GM12878 (cell line): ENCODE results near the gene RABGEF1. TPM values are rescaled to one million over a fixed set of nuclear protein-coding genes. Genes with fewer than 3 reads are reported as not detected.

Experiments
- ATAC-seq: fragments of 200-7000 bp; cut with Tn5 transposase; 3 replicates; pipeline ENCODE4 v1.9.1; 2020; ENCODE audit warnings: mild to moderate bottlenecking, moderate library complexity
- BruUV-seq: library from RNA; stranded (reverse); fragments of 400-500 nt; replicated peaks from 2 replicates; lab custom pipeline; 2021; lab: Mats Ljungman, UMichigan
- CTCF ChIA-PET: fragments of 300-600 bp; sonication (Branson Sonifier 250); formaldehyde crosslinking; extraction: SDS; loops from one replicate; lab custom pipeline; 2021; ENCODE audit warnings: inconsistent platforms; lab: Yijun Ruan, JAX
- POLR2A ChIA-PET: fragments of 350-600 bp; formaldehyde crosslinking; extraction: SDS; loops from one replicate; lab custom pipeline; 2021; ENCODE audit warnings: inconsistent platforms; lab: Charles Lee
- RAD21 ChIA-PET: fragments of 300-600 bp; sonication (Branson Sonifier 250); formaldehyde crosslinking; loops from one replicate; lab custom pipeline; 2023; ENCODE audit warnings: antibody characterized with exemption; ENCODE audit not compliant: unreplicated experiment; lab: Charles Lee
- SMC1A ChIA-PET: fragments of 300-600 bp; sonication (Branson Sonifier 250); formaldehyde crosslinking; loops from one replicate; lab custom pipeline; 2023; ENCODE audit not compliant: unreplicated experiment, uncharacterized antibody; lab: Charles Lee
- DNase-seq: peaks from one replicate; pipeline ENCODE4 v3.0.0-alpha.2; 2011; ENCODE audit warnings: low read depth, low spot score
- FAIRE-seq: peaks from 3 replicates; lab custom pipeline; 2011; peaks lifted over from hg19 to GRCh38; lab: Jason Lieb, UNC
- H2AFZ ChIP-seq: 2 replicates; pipeline ENCODE4 v1.6.0; 2011; ENCODE audit warnings: low read depth, low read length, control low read depth; ENCODE audit not compliant: control insufficient read depth
- H3K27ac ChIP-seq: 2 replicates; pipeline ENCODE4 v1.5.1; 2011; ENCODE audit warnings: control low read depth; ENCODE audit not compliant: control insufficient read depth, insufficient read depth
- H3K27me3 ChIP-seq, 2 experiments: replicated peaks in 1 of 2; 2 replicates each; pipeline versions ENCODE4 v1.6.0 to v1.6.1; 2011; ENCODE audit warnings: low read length in 1 of 2; ENCODE audit not compliant: control insufficient read depth in 2 of 2, insufficient read depth in 2 of 2
- H3K36me3 ChIP-seq, 2 experiments: 2 replicates each; pipeline ENCODE4 v1.5.1; 2011; ENCODE audit warnings: low read length in 1 of 2; ENCODE audit not compliant: control insufficient read depth in 2 of 2, insufficient read depth in 2 of 2
- H3K4me1 ChIP-seq: 2 replicates; pipeline ENCODE4 v1.6.1; 2011; ENCODE audit warnings: mild to moderate bottlenecking, low read length, moderate library complexity, mixed read lengths; ENCODE audit not compliant: control insufficient read depth, insufficient read depth
- H3K4me2 ChIP-seq: 2 replicates; pipeline ENCODE4 v1.6.0; 2011; ENCODE audit warnings: control low read depth; ENCODE audit not compliant: control insufficient read depth, insufficient read depth
- H3K4me3 ChIP-seq: fragments of 200-600 bp; sonication (generic); 2 replicates; pipeline ENCODE4 v1.5.1; 2016
- H3K79me2 ChIP-seq: 2 replicates; pipeline ENCODE4 v1.6.0; 2011; ENCODE audit warnings: low read length; ENCODE audit not compliant: control insufficient read depth, insufficient read depth
- H3K9ac ChIP-seq: 2 replicates; pipeline ENCODE4 v1.8.0; 2011; ENCODE audit warnings: low read length, control low read depth, mixed read lengths; ENCODE audit not compliant: control insufficient read depth, insufficient read depth
- H3K9me3 ChIP-seq: replicated peaks from 3 replicates; pipeline ENCODE4 v1.5.1; 2011; ENCODE audit warnings: mild to moderate bottlenecking, low read length; ENCODE audit not compliant: control insufficient read depth, insufficient read depth
- H4K20me1 ChIP-seq: 2 replicates; pipeline ENCODE4 v1.6.0; 2011; ENCODE audit not compliant: control insufficient read depth, insufficient read depth
- BRCA1 ChIP-seq: IDR thresholded peaks from 2 replicates; pipeline ENCODE4 v1.6.1; 2011; ENCODE audit warnings: low read depth, low read length, improper control_type of control experiment
- CBX3 ChIP-seq: fragments of 200-600 bp; sonication (generic); IDR thresholded peaks from 2 replicates; pipeline ENCODE4 v1.6.1; 2016; ENCODE audit warnings: low read depth, borderline replicate concordance
- CUX1 ChIP-seq: IDR thresholded peaks from 2 replicates; pipeline ENCODE4 v1.6.1; 2012; ENCODE audit warnings: improper control_type of control experiment, low read depth, low read length; ENCODE audit not compliant: insufficient replicate concordance
- EGR1 ChIP-seq, 2 experiments: IDR thresholded peaks; 1 replicate in 1 of 2; 2 replicates in 1 of 2; pipeline ENCODE4 v1.6.1; 2011 to 2012; ENCODE audit warnings: low read depth in 2 of 2, low read length in 2 of 2, borderline replicate concordance in 1 of 2, mild to moderate bottlenecking in 1 of 2, moderate library complexity in 1 of 2
- ETV6 ChIP-seq, 2 experiments: fragments of 450-650 bp in 1 of 2; IDR thresholded peaks in 1 of 2; conservative IDR thresholded peaks in 1 of 2; 2 replicates each; pipeline ENCODE4 v1.6.1; 2014; ENCODE audit warnings: antibody characterized with exemption in 1 of 2, borderline replicate concordance in 1 of 2, low read depth in 1 of 2, mild to moderate bottlenecking in 1 of 2, moderate library complexity in 1 of 2
- GATAD2B ChIP-seq: fragments of 450-650 bp; conservative IDR thresholded peaks from 2 replicates; pipeline ENCODE4 v1.6.1; 2017; ENCODE audit warnings: low read depth, mild to moderate bottlenecking, moderate library complexity
- HSF1 ChIP-seq: fragments of 150-350 bp; IDR thresholded peaks from 2 replicates; pipeline ENCODE4 v1.6.1; 2014; ENCODE audit warnings: mild to moderate bottlenecking, low read depth, low read length
- MYB ChIP-seq: fragments of 150-350 bp; IDR thresholded peaks from 2 replicates; pipeline ENCODE4 v1.6.1; 2014; ENCODE audit warnings: mild to moderate bottlenecking, low read depth, low read length, borderline replicate concordance
- MYC ChIP-seq: IDR thresholded peaks from 2 replicates; pipeline ENCODE4 v1.6.1; 2011; ENCODE audit warnings: mild to moderate bottlenecking, low read length, moderate library complexity, inconsistent platforms; ENCODE audit not compliant: insufficient read depth, insufficient replicate concordance, insufficient read length, severe bottlenecking
- NFYA ChIP-seq: IDR thresholded peaks from 2 replicates; pipeline ENCODE4 v1.6.1; 2011; ENCODE audit warnings: low read depth, mild to moderate bottlenecking, low read length, improper control_type of control experiment, borderline replicate concordance
- NFYB ChIP-seq: IDR thresholded peaks from 2 replicates; pipeline ENCODE4 v1.6.1; 2011; ENCODE audit warnings: low read depth, mild to moderate bottlenecking, low read length, improper control_type of control experiment, moderate library complexity; ENCODE audit not compliant: insufficient read depth
- RAD21 ChIP-seq: IDR thresholded peaks from 2 replicates; pipeline ENCODE4 v1.6.1; 2011; ENCODE audit warnings: mild to moderate bottlenecking, low read depth, low read length, moderate library complexity; ENCODE audit not compliant: insufficient read depth
- RELA ChIP-seq: fragments of 450-650 bp; IDR thresholded peaks from 2 replicates; pipeline ENCODE4 v1.8.0; 2014; ENCODE audit warnings: borderline replicate concordance; ENCODE audit not compliant: partially characterized antibody
- RFX5 ChIP-seq: IDR thresholded peaks from 2 replicates; pipeline ENCODE4 v1.6.1; 2011; ENCODE audit warnings: low read depth, low read length, improper control_type of control experiment
- TARDBP ChIP-seq: IDR thresholded peaks from 2 replicates; pipeline ENCODE4 v1.6.1; 2016; ENCODE audit warnings: borderline replicate concordance
- ZBED1 ChIP-seq: IDR thresholded peaks from 2 replicates; pipeline ENCODE4 v1.6.1; 2016; ENCODE audit warnings: borderline replicate concordance
- ZNF24 ChIP-seq: fragments of 450-650 bp; IDR thresholded peaks from 2 replicates; pipeline ENCODE4 v1.6.1; 2017; ENCODE audit warnings: antibody characterized with exemption, mild to moderate bottlenecking
- WGBS: methylation state at CpG from one replicate; pipeline ENCODE4 v1.1.6; 2016; ENCODE audit warnings: low lambda C conversion rate; ENCODE audit not compliant: insufficient replicate concordance, insufficient coverage; ENCODE audit errors: missing lambda C conversion rate; 5-methylcytosine and 5-hydroxymethylcytosine counted together
- in situ Hi-C: fragments of 300-500 bp; cut with MboI; formaldehyde crosslinking; loops from 9 replicates; pipeline ENCODE4 v1.14.3; 2018; ENCODE audit warnings: mixed read lengths
- intact Hi-C: fragments of 100-400 bp; cut with micrococcal nuclease; formaldehyde crosslinking; loops from one replicate; pipeline ENCODE4 v1.14.2; 2022; ENCODE audit not compliant: unreplicated experiment
- polyA plus RNA-seq, 11 experiments: library from polyadenylated mRNA; depleted of rRNA in 4 of 11; unstranded in 6 of 11; stranded (reverse) in 5 of 11; fragments of >200 nt; fragmentation: Nextera tagmentation in 4 of 11; fragmentation: Illumina TruSeq in 1 of 11; extraction: Ambion mirVana in 4 of 11; extraction: Trizol in 1 of 11; gene quantifications; 1 replicate in 1 of 11; 2 replicates in 10 of 11; pipeline versions ENCODE4 v1.2.1 to v1.2.3, GENCODE V29; 2011 to 2016; ENCODE audit warnings: inconsistent platforms in 2 of 11, missing spikeins in 2 of 11, low read depth in 1 of 11
- total RNA-seq, 4 experiments: library from RNA; depleted of rRNA in 3 of 4; stranded (reverse); fragments of >200 nt in 3 of 4; fragmentation: Illumina TruSeq in 1 of 4; extraction: Trizol in 1 of 4; gene quantifications; 2 replicates each; pipeline versions ENCODE4 v1.2.1 to v1.2.3, GENCODE V29; 2013 to 2021

Gene RABGEF1
- total and polyA plus RNA-seq, 10 of the 15 experiments (the other 5 are each of a cell fraction or from before 2014, with no cell fraction given) = 10.2 to 36.4 (median 26.1) TPM

GRCh38 chr7:66727058-66727457, 13.5 kb upstream of the RABGEF1 start:
- POLR2A ChIA-PET = no interaction called here
- H3K9ac ChIP-seq = no peak overlapping the region
- WGBS = 100% methylated on average over 3 of the region's 3 CpGs
- DNase-seq (no peak), FAIRE-seq (no peak), ATAC-seq (no peak)
- peaks cover 5% of the 10 kb centered on the region; the same call in 2 of the 3 replicates for H3K9me3 ChIP-seq
- RAD21 ChIA-PET = no interaction called here
- H3K27me3 ChIP-seq = no peaks in the 10 kb centered on the region
- H3K79me2 ChIP-seq = no peaks in the 10 kb centered on the region
- H3K4me2 ChIP-seq = no peak overlapping the region
- no peak for TF ChIP-seq NFYA
- no peak for TF ChIP-seq RELA
- TF ChIP-seq ETV6 (conservative IDR thresholded peaks at IDR 0.05 in 1 of 2, IDR thresholded peaks at IDR 0.05 in 1 of 2; ENCODE audit: borderline replicate concordance in 1 of 2, low read depth in 1 of 2) = no peak
- TF ChIP-seq NFYB = no peak
- no peak for TF ChIP-seq RAD21
- no peak for TF ChIP-seq BRCA1
- no peak for TF ChIP-seq CUX1
- TF ChIP-seq MYB = no peak
- TF ChIP-seq EGR1 (IDR thresholded peaks at IDR 0.05; ENCODE audit: borderline replicate concordance in 1 of 2, low read depth in 2 of 2, low read length in 2 of 2) = no peak
- no peak for TF ChIP-seq HSF1
- no peak for TF ChIP-seq ZBED1
- no peak for TF ChIP-seq GATAD2B
- no peak for TF ChIP-seq RFX5
- TF ChIP-seq CBX3 = no peak
- no peak for TF ChIP-seq TARDBP
- TF ChIP-seq MYC = no peak
- TF ChIP-seq ZNF24 = no peak
- BruUV-seq = no TSS peak
- SMC1A ChIA-PET = interaction anchor here (1.1 kb wide), 1 partner anchor 12 kb away, joined by 3 read pairs; no protein-coding TSS in a partner anchor
- peaks cover under 1% of the 10 kb centered on the region; the same call in 1 of the 2 replicates for H3K4me1 ChIP-seq
- intact Hi-C loops = no loop called here
- CTCF ChIA-PET = no interaction called here
- H2AFZ ChIP-seq = no peak overlapping the region
- in situ Hi-C loops = no loop called here
- H3K4me3 ChIP-seq = no peak overlapping the region
- no peaks in the 10 kb centered on the region for H4K20me1 ChIP-seq
- H3K36me3 ChIP-seq = peaks cover 2% of the 10 kb centered on the region in 2 experiments; a peak in 2 of 4 replicates
- no peak overlapping the region for H3K27ac ChIP-seq
